Heart left ventricle (tissue), 13 donors: ENCODE data around the gene DUSP16.

ENCODE experiments used
- CTCF ChIP-seq, 12 donors: fragments of 200-600 bp; sonication (generic) in 4 of 12; IDR thresholded peaks; one replicate each; pipeline versions ENCODE4 v1.5.0 to v1.8.0; 2018 to 2022; ENCODE audit warnings: antibody characterized with exemption in 12 of 12, mild to moderate bottlenecking in 5 of 12
- POLR2A ChIP-seq, 2 donors: fragments of 450-650 bp; IDR thresholded peaks; one replicate each; pipeline ENCODE4 v1.6.1; 2017; ENCODE audit warnings: antibody characterized with exemption in 2 of 2, mild to moderate bottlenecking in 2 of 2, moderate library complexity in 2 of 2
- donor health status: ischemic (EF 13 %, LVEDD 7.1; RV severe dilation, severe dysfunction).
- donor health status: DM: no; HTN: yes; CAD: no.
- donor health status: DM: no; HTN: no; CAD: no.
- donor health status: ischemic (EF 25% LVEDD 6.9; RV normal size, moderate dysfunction).
- donor health status: ischemic (EF 25% LVEDD 5.7; RV mildly dilated, moderate dysfunction).
- donor health status: ischemic (EF 35%, LVEDD 5.7; RV mildly dilated, moderate dysfunction).
- donor health status: nonischemic (EF 11% LVEDD 7.7; RV severe dilation, severe dysfunction).
- donor health status: DM: yes; HTN: yes; CAD: no.
- donor health status: PGD.
- donor health status: ischemic (EF 29% LVEDD 5.4; RV normal size, mild dysfunction).
- donor health status: nonischemic (EF 23%, LVEDD 6.1; RV moderate dilation, normal function).

- TF ChIP-seq POLR2A (IDR thresholded peaks at IDR 0.05) (no peak), CTCF (IDR thresholded peaks at IDR 0.05) (no peak)
Measured at GRCh38 chr12:12460935-12461922, 101.4 kb downstream of the DUSP16 start.
